Measurements from ENCODE around the gene AFAP1L2.

AFAP1L2 gene

GRCh38 chr10:114286921-114287320 lies 117.4 kb downstream of the AFAP1L2 start:
- no peak overlapping the region for H3K4me3 ChIP-seq (ENCODE audit: low read depth, low read length)
- no peak for DNase-seq (ENCODE audit: low read depth)
- in situ Hi-C loops (cut with HindIII; ENCODE audit: low sequenced_read_pairs), result no loop called here
- TF ChIP-seq CTCF (IDR thresholded peaks at IDR 0.05; ENCODE audit: low read depth, low read length, missing control alignments), result no peak

- DNase-seq (ENCODE audit: low read depth), result no peak
- in situ Hi-C loops (cut with HindIII; ENCODE audit: low sequenced_read_pairs), result no loop called here
- H3K4me3 ChIP-seq (ENCODE audit: low read depth, low read length), result no peak overlapping the region
- no peak for TF ChIP-seq CTCF (IDR thresholded peaks at IDR 0.05; ENCODE audit: low read depth, low read length, missing control alignments)
Measured at GRCh38 chr10:114285961-114286441, 118.3 kb downstream of the AFAP1L2 start.

GRCh38 chr10:114284346-114285071 lies 119.8 kb downstream of the AFAP1L2 start:
- in situ Hi-C loops (cut with HindIII; ENCODE audit: low sequenced_read_pairs), result no loop called here
- no peak for DNase-seq (ENCODE audit: low read depth)
- no peak overlapping the region for H3K4me3 ChIP-seq (ENCODE audit: low read depth, low read length)
- no peak for TF ChIP-seq CTCF (IDR thresholded peaks at IDR 0.05; ENCODE audit: low read depth, low read length, missing control alignments)

- no peak for DNase-seq (ENCODE audit: low read depth)
- H3K4me3 ChIP-seq (ENCODE audit: low read depth, low read length), result no peak overlapping the region
- no peak for TF ChIP-seq CTCF (IDR thresholded peaks at IDR 0.05; ENCODE audit: low read depth, low read length, missing control alignments)
- in situ Hi-C loops (cut with HindIII; ENCODE audit: low sequenced_read_pairs), result no loop called here
Measured at GRCh38 chr10:114283535-114284234, 120.6 kb downstream of the AFAP1L2 start.

GRCh38 chr10:114283091-114283490 lies 121.2 kb downstream of the AFAP1L2 start:
- in situ Hi-C loops (cut with HindIII; ENCODE audit: low sequenced_read_pairs), result no loop called here
- no peak for TF ChIP-seq CTCF (IDR thresholded peaks at IDR 0.05; ENCODE audit: low read depth, low read length, missing control alignments)
- H3K4me3 ChIP-seq (ENCODE audit: low read depth, low read length), result no peak overlapping the region
- DNase-seq (ENCODE audit: low read depth), result no peak

- TF ChIP-seq CTCF (IDR thresholded peaks at IDR 0.05; ENCODE audit: low read depth, low read length, missing control alignments), result no peak
- no peak for DNase-seq (ENCODE audit: low read depth)
- H3K4me3 ChIP-seq (ENCODE audit: low read depth, low read length), result no peak overlapping the region
- in situ Hi-C loops (cut with HindIII; ENCODE audit: low sequenced_read_pairs), result no loop called here
Measured at GRCh38 chr10:114282526-114282925, 121.8 kb downstream of the AFAP1L2 start.
